ENCODE results near the gene PI4KA.
"Not testable (repeated sequence)": the region's sequence is repeated elsewhere in the genome, so short reads cannot be mapped to it uniquely, and the experiment has no call there.

Gene PI4KA

DNA sequence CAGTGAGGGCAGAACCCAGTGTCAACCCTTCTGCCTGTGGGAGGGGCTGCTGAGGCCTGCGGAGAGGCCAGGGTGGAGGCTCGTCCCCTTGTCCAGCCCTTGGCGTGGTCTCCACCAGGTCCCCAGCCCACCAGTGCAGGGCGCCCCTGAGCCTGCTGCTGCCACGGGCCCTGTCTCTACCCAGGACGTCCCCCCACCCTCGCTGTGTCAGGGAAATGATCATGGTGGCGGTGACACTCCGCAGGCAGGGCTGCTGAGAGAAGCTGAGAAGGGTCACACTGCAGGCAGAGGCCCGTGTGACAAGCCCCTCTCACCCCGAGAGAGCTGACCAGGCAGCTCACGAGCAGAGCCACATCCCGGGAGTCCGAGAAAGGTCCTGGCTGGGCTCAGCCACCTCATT is 164.4 kb downstream of the PI4KA start:
- not testable (repeated sequence) for DNase-seq (ENCODE audit: low spot score)

DNA sequence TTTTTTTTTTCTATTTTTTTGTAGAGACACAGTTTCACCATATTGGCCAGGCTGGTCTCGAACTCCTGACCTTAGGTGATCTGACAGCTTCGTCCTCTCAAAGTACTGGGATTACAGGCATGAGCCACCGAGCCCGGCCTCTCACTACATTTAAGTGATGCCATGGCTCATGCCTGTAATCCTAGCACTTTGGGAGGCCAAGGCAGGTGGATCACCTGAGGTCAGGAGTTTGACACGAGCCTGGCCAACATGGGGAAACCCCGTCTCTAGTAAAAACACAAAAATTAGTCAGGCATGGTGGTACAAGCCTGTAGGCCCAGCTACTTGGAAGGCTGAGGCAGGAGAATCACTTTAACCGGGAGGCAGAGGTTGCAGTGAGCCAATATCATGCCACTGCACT is 165.7 kb downstream of the PI4KA start:
- DNase-seq (ENCODE audit: low spot score): not testable (repeated sequence)

DNA sequence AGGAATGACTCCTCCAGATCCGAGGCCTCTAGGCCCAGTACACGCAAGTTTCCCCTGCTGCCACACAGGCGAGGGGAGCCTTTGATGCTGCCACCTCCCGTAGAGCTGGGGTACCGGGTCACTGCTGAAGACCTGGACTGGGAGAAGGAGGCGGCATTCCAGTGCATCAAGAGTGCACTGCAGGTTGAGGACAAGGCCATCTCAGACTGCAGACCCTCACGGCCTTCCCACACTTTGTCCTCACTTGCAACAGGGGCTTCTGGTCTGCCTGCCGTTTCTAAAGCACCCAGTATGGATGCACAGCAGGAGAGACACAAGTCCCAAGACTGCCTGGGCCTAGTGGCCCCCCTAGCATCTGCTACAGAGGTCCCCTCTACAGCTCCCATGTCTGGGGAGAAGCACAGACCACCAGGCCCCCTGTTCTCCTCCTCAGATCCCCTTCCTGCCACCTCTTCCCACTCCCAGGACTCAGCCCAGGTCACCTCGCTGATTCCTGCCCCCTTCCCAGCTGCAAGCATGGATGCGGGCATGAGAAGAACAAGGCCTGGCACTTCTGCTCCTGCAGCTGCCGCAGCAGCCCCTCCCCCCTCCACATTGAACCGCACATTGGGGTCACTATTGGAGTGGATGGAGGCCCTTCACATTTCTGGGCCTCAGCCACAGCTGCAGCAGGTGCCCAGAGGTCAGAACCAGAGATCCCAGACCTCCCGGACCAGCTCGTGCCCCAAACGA is 167.9 kb downstream of the PI4KA start:
- DNase-seq (ENCODE audit: low spot score): not testable (repeated sequence)

- not testable (repeated sequence) for DNase-seq (ENCODE audit: low spot score)
These were observed 171.0 kb downstream of the PI4KA start for GRCh38 chr22:20687356-20688172.

- not testable (repeated sequence) for DNase-seq (ENCODE audit: low spot score)
These were observed 172.8 kb downstream of the PI4KA start for GRCh38 chr22:20685764-20686163.

- not testable (repeated sequence) for DNase-seq (ENCODE audit: low spot score)
These were observed 179.7 kb downstream of the PI4KA start for GRCh38 chr22:20678792-20679435.

DNA sequence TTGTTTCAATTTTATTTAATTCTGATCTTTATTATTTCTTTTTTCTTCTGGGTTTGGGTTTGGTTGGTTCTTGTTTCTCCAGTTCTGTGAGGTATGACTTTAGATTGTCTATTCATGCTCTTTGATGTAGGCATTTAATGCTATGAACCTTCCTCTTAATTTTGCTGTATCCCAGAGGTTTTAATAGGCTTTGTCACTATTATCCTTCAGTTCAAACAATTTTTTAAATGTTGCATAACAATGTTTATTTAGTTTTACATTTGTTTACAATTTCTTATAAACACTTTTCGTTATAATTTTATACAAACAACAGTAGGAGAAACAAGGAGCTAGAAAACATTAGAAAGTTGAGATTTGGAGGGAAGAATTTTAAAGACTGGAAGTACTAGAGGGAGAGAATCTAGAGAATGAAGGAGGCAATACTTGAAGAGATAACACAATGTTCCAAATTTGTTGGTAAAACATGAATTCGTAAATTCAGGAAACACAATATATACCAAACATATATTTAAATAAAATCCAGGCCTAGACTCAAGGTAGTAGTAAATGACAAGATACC is 180.8 kb downstream of the PI4KA start:
- DNase-seq (ENCODE audit: low spot score): no peak

DNA sequence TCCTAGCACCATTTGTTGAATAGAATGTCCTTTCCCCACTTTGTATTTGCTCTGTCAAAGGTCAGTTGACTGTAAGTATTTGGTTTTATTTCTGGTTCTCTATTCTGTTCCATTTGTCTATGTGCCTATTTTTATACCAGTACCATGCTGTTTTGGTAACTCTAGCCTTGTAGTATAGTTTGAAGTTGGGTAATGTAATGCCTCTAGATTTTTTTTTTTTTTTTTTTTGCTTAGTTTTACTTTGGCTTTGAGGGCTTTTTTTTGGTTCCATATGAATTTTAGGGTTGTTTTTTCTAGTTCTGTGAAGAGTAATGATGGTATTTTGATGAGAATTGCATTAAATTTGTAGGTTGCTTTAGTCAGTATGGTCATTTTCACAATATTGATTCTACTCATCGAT is 183.0 kb downstream of the PI4KA start:
- not testable (repeated sequence) for DNase-seq (ENCODE audit: low spot score)

DNA sequence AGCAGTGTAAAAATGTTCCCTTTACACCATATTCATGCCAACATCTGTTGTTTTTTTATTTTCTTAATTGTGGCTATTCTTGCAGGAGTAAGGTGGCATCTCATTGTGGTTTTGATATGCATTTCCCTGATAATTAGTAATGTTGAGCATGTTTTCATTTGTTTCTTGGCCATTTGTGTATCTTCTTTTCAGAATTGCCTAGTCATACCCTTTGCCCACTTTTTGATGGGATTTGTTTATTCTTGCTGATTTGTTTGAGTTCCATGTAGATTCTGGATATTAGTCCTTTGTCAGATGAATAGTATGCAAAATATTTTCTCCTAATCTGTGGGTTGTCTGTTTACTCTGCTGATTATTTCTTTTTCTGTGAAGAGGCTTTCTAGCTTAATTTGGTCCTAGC is 183.6 kb downstream of the PI4KA start:
- no peak for DNase-seq (ENCODE audit: low spot score)

DNA sequence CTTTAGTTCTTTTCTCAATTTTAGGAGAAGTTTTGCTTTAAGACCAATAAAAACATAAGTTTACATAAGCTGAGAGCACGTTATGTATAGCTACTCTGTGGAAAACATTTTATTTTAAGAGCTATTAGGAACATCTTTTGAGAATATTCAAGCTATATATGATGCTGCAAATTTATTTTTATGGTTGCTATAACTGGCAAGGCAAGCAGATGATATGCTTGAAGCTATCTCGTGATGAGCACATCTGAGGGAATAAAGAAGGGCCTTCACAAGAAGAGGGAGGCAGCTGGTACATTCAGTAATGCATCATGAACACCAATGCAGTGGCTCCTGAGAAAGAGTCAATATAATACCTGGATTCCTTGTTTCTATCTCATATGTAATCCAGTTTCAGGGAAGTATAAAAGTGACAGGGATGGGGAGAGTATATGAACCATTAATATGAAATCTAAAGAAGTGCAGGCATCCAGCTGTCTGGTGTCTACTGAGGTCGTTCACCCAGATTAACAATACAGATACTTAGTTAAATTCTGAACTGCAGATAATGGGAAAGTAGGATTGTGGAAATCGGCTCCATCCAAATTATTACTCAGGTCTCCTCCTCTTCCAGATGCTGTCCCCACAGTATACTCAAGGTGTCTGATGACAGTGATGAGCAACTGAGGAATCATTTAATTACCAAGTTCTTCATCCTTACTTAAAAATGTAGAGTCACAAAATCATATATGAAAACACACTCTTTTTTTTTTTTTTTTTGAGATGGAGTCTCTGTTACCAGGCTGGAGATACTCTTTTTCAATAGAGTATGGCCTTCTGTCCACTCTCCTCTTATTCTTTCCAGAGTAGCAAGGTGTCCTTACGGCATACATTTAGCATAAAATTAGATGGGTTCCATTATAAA is 185.1 kb downstream of the PI4KA start:
- no peak for DNase-seq (ENCODE audit: low spot score)

DNA sequence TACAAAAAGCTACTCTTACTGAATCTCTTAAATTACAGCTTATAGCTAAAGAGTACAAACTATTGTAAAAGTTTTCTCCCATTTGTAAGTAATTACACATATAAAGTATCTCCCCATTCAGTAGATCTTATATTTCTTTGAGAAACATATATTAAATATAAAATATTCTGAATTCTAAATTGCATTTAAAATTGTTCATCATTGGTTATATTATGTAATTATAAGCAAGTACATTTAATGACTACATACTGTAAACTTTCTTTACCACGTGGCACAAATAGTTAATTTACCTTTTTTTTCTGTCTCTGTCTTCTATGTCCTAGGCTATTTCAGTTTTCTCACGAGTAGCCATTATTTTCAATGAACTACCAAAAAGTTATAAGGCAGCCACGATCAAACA is 185.9 kb downstream of the PI4KA start:
- no peak for DNase-seq (ENCODE audit: low spot score)

DNA sequence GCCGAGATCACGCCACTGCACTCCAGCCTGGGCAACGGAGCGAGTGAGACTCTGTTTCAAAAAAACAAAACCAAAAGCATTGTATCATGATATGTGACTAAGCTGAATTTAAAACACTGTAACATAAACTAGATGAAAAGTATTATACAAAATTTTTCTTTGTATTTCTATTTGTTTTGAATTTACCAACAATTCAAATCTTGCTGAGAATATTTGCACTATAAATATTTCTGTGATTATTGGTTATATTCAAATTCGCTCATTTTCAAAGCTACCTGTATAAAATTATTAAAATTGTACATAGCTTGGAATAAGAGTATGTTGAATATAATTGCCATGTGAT is 186.6 kb downstream of the PI4KA start:
- no peak for DNase-seq (ENCODE audit: low spot score)

GRCh38 chr22:20671409-20672081 is 187.1 kb downstream of the PI4KA start:
- no peak for DNase-seq (ENCODE audit: low spot score)

GRCh38 chr22:20670457-20671261 is 188.0 kb downstream of the PI4KA start:
- DNase-seq (ENCODE audit: low spot score): not testable (repeated sequence)

DNA sequence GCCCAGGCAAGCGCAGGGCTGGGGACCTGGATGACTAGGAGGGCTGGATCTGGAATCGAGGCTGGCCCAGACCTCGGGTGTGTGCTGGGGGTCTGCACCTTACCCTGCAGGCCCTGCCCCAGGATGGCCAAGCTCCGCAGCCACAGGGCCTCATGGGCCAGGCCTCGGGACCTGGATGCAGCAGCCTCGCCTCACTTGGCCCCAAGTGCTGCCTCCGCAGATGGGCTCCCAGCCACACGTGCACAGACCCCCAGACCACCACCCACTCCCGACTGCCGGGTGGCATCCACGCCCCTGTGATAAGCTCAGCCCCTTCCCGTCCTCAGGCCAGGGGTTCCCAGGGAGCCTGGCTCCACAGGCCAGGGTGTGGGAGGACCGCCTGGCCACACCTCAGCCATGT is 188.7 kb downstream of the PI4KA start:
- DNase-seq (ENCODE audit: low spot score): not testable (repeated sequence)

DNA sequence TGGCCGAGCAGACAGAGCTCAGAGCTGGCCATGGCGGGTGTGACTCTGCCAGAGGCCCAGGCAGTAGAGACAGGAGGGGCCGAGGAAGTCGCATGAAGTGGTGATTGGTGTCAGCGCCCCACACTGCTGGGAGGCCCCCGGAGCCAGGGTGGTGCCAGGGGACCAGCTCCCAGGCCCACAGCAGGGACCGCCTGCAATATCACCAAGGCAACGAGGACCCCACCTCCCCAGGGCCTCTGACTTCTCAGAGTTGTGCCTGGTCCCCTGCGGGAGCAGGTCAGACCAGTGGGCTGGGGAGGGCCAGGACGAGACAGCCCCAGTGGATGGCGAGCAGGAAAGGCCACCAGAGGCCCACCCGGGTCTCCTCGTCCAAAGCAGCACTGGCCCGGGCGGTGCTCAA is 189.1 kb downstream of the PI4KA start:
- not testable (repeated sequence) for DNase-seq (ENCODE audit: low spot score)

DNA sequence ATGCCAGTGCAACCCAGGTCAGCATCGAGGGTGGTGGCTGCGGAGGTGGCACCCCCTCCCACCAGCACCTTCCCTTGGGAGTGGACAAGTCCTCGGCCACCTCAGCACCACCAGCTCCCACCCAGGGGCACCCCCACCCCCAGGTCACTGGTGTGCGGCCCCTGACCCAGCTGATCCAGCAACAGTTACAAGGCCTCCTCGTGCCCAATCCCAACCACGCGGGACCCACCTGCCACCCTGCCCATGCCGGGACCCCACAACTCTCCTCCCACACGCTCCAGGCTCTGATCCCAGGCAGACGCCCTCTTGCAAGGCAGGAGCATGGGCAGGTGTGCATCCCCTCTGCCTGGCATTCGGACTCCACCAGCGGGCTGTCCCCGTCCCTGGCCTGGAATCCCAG is 189.8 kb downstream of the PI4KA start:
- not testable (repeated sequence) for DNase-seq (ENCODE audit: low spot score)

DNA sequence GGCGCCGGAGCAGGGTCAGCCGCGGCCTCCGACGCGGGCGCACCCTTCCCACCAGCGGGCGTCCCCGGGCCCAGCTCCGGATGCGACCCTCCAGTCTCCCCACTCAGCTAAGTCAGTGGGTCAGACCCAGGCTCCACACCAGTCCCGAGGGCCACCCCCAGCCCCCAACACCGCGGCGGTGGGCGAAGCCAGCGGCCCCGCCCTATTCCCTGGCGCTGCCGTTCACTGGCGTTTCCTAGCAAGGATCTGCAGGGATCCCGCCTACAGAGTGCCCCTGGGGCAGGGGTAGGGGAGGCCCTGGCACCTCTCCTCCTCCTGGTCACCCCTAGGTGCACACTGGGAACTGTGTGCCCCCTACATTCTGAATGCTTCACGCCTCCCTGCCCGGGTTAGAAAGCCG is 190.4 kb downstream of the PI4KA start:
- not testable (repeated sequence) for DNase-seq (ENCODE audit: low spot score)

- not testable (repeated sequence) for DNase-seq (ENCODE audit: low spot score)
These were observed 191.1 kb downstream of the PI4KA start for GRCh38 chr22:20667548-20667947.

- no peak for DNase-seq (ENCODE audit: low spot score)
These were observed 192.1 kb downstream of the PI4KA start for GRCh38 chr22:20666560-20666959.

All from cerebellar cortex (tissue), 1 donor.